Measurements from ENCODE around the gene RAPGEF5.

RAPGEF5 gene

DNA sequence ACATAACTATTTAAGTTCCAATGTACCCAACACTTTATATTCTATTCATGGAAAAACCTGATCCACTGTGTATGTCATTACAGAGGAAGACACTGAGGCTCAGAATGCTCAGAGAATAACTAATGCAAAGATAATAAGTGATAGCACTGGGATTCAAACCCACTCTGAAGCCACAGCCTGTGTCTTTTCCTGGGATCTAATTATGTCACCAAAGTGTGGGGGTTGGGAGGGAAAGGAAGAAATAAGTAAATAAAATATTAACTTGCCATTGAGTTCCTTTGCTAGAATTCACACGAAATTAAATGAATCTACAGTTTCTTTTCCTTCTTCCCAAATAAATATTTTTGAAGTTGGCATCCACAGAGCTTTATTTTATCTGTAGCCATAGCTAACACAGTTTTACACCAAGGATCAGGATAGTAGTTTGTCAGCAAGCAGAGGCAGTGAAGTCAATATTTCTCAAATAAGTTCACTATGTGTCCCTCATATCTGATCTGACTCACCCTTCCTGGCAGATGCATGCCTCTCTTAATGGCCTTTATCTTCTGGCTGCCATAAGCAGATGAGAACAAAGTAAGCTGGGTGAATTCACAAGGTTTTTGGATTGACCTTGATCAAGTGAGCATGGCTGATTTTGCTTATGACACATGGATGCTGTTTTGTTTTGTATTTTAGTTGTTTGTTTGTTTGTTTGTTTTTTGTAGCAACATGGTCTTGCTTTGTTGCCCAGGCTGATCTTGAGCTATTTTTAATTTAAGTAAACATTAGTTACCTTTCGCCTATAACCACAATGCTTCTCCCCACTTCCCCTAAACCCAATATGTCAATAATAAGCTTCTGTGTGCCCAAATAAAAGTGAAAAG is 6.3 kb downstream of the RAPGEF5 start:
- Mint-ChIP-seq H3K27ac (no peak overlapping the region), H3K9me3 (peaks cover 2% of the 10 kb centered on the region), H3K4me3 (no peak overlapping the region), H3K27me3 (peaks cover 35% of the 10 kb centered on the region), H3K36me3 (no peaks in the 10 kb centered on the region), H3K4me1 (no peaks in the 10 kb centered on the region)
- DNase-seq, result no peak
- CTCF ChIA-PET, result no interaction called here

DNA sequence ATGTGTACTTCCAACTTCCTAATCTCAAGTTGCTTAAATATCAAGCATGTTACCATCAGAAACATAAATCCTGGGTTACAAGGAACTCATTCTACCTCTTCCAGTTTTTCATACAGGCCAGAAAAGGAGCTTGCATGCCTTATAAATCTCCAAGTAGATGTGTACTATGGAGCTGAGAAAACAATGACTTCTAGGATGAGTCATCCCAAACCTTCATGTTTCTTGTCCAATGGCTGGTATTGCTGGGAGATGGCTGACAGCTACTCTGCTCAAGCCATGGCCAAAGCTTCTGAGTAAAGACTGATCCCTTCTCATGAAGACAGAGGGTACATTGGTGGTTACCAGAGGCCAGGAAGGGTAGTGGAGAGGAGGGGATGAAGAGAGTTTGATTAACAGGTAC is 8.6 kb downstream of the RAPGEF5 start:
- H3K27me3 Mint-ChIP-seq, result peaks cover 17% of the 10 kb centered on the region
- CTCF ChIA-PET, result no interaction called here
- no peak for DNase-seq
- no peak overlapping the region for H3K4me3 Mint-ChIP-seq
- H3K36me3 Mint-ChIP-seq, result no peaks in the 10 kb centered on the region
- H3K27ac Mint-ChIP-seq, result no peak overlapping the region
- H3K9me3 Mint-ChIP-seq, result peaks cover 2% of the 10 kb centered on the region
- no peaks in the 10 kb centered on the region for H3K4me1 Mint-ChIP-seq

DNA sequence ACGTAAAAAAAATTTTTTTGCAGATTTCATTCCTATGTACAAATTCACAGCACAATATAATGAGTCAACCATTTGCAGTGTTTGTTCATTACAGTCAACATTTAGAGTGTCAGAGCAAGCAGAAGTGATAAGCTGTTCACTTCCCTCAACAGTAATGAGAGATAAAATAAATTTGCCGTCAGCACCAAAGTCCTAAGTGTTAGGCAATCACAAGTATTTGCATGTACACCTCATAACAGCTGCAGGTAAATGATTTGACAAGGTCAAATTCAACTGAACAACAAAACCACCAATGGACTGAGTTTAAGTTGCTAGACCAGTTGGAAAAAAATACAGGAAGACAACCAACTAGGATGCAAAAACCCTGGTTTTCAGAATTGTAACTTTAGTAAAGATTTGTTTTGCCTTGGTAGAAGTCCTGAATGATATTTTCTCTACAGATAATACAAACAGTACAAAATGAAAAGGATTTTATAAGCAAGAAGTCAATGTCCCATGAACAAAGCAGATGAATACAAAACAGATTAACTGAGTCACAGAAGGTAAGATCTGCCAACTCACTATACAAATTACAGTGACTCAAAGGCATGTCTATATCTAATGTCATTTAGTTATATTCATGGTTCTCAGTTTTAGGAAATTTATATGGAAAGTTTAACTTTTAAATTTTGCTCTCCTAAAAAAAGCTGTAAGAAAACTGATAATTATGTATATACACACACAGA is 10.4 kb downstream of the RAPGEF5 start:
- Mint-ChIP-seq H3K4me3 (no peak overlapping the region), H3K27me3 (peaks cover 10% of the 10 kb centered on the region), H3K36me3 (no peaks in the 10 kb centered on the region), H3K4me1 (no peaks in the 10 kb centered on the region), H3K9me3 (no peaks in the 10 kb centered on the region), H3K27ac (no peak overlapping the region)
- no peak for DNase-seq
- CTCF ChIA-PET, result no interaction called here

DNA sequence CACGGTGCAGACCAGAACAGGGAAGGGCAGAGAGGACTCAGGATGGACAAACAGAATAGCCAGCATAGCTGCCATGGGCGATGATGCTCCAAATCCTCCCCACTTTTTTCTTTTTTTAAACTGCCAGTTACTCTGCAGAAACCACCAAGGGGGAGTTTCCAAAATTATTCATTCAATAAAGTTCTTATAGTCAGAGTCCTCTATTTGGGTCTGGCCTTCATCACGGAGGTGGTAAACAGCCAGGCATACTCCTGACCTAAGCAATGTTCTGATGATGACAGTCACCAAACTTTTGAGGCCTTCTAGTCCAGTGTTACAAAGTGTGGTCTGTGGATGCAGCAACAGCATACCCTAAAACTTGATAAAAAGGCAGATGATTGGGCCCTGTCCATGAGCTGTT is 12.3 kb downstream of the RAPGEF5 start:
- CTCF ChIA-PET, result no interaction called here
- no peaks in the 10 kb centered on the region for H3K4me1 Mint-ChIP-seq
- H3K27ac Mint-ChIP-seq, result no peak overlapping the region
- no peak overlapping the region for H3K4me3 Mint-ChIP-seq
- H3K27me3 Mint-ChIP-seq, result peaks cover 14% of the 10 kb centered on the region
- DNase-seq, result no peak
- H3K36me3 Mint-ChIP-seq, result no peaks in the 10 kb centered on the region
- H3K9me3 Mint-ChIP-seq, result no peaks in the 10 kb centered on the region

DNA sequence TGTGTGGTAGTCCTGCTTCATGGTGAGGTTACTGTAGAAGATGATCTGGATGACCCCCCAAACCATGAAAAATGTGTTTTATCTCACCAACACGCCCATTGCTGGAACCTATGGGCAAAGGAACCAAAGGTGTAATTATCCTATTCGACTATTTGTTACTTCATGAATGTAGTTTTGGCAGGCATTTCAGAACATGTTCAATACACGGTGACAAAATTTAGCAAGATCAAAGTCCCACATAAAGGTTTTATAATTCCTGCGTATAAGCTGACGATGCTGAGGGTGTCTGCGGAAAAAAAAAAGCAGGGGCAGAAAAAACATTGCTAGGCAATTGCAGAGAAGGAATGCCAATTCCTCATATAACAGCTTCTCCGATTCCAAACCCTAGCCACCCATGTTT is 13.3 kb downstream of the RAPGEF5 start:
- Mint-ChIP-seq H3K4me1 (no peaks in the 10 kb centered on the region), H3K27me3 (peaks cover 11% of the 10 kb centered on the region), H3K9me3 (no peaks in the 10 kb centered on the region), H3K27ac (no peak overlapping the region), H3K4me3 (no peak overlapping the region), H3K36me3 (no peaks in the 10 kb centered on the region)
- no peak for DNase-seq
- CTCF ChIA-PET, result no interaction called here

DNA sequence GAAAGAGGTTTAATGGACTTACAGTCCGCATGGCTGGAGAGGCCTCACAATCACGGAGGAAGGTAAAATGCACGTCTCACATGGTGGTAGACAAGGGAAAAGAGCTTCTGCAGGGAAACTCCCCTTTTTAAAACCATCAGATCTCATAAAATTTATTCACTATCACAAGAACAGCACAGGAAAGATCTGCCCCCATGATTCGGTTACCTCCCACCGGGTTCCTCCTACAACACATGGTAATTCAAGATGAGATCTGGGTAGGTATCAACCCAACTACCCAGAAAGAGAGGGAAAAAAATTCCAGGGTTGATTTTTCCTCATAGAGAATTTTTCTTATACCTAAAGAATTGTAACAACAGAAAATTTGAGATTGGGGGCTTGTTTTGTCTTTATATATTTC is 13.9 kb downstream of the RAPGEF5 start:
- Mint-ChIP-seq H3K9me3 (no peaks in the 10 kb centered on the region), H3K4me3 (no peak overlapping the region), H3K4me1 (no peaks in the 10 kb centered on the region), H3K36me3 (no peaks in the 10 kb centered on the region), H3K27me3 (peaks cover 7% of the 10 kb centered on the region), H3K27ac (no peak overlapping the region)
- CTCF ChIA-PET, result no interaction called here
- DNase-seq, result no peak

DNA sequence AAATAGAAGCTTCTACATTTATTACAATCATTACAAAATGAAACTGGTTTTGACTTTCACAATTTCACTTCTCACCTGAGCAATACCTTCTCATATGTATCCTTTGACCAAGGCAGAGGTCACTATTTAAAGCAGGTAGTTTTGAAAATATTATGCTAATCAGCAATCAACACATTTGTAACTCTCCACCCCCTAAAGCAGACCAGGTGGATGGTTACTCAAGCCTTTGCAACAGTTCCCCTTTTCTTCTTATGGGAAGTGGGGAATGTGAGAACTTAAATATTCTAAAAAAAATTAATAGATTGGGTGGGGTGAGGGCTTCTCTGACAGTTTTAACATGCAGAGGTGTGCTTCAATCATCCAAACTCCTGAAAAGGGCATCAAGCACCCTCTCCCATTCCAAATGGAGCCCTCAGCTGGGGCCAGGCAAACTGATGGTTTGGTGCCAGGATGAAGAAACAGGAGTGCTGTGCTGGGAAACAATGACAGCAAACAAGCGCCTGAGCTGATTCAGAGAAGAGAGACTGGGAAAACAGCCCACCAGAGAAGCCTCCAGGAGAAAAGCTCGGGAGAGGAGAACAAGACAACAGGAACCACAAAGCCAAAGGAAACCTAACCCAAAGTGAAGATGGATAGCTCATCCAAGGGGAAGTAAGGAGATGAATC is 17.1 kb downstream of the RAPGEF5 start:
- Mint-ChIP-seq H3K4me1 (no peaks in the 10 kb centered on the region), H3K36me3 (no peaks in the 10 kb centered on the region), H3K9me3 (no peaks in the 10 kb centered on the region), H3K27me3 (peaks cover 17% of the 10 kb centered on the region), H3K4me3 (no peak overlapping the region), H3K27ac (no peak overlapping the region)
- CTCF ChIA-PET, result no interaction called here
- no peak for DNase-seq

DNA sequence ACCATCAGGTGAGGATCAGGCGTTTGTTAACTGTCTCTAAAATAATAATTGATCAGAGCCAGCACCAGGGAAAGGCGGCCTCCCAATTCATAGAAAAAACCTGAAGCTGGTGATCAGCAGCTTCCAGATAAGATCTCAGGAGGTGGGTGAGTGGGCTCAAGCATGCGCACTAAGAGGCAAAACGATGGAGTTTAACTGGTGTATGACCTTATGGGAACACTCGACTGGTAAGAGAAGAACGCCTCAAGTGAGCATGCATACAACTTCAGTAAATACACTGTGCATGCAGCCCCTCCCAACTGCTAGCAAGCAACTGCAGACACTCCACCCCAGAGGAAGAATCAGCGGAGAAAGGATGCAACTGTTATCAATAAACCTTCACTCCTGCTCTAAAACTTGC is 18.1 kb downstream of the RAPGEF5 start:
- Mint-ChIP-seq H3K27me3 (peaks cover 19% of the 10 kb centered on the region), H3K9me3 (no peaks in the 10 kb centered on the region), H3K4me3 (no peak overlapping the region), H3K27ac (no peak overlapping the region), H3K4me1 (no peaks in the 10 kb centered on the region), H3K36me3 (no peaks in the 10 kb centered on the region)
- DNase-seq, result no peak
- CTCF ChIA-PET, result no interaction called here

DNA sequence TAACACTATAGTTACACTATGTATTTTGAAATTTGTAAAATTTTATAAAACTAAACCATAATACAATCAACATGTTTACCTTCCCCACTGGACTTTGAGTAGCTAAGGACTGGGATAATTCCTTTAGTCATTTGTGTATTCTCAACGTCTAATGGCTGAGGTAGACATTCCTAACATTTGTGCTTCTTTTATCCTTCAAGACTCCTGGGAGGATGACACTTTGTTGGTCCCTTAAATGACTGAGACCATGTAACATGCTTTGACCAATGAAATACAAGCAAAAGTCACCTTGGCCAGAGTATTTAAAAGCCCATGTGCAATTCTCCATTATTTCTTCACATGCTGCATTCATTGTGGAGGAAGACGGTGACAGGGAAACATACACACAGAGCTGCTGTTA is 18.5 kb downstream of the RAPGEF5 start:
- CTCF ChIA-PET, result no interaction called here
- Mint-ChIP-seq H3K9me3 (no peaks in the 10 kb centered on the region), H3K27ac (no peak overlapping the region), H3K27me3 (peaks cover 22% of the 10 kb centered on the region), H3K36me3 (no peaks in the 10 kb centered on the region), H3K4me3 (no peak overlapping the region), H3K4me1 (no peaks in the 10 kb centered on the region)
- no peak for DNase-seq

DNA sequence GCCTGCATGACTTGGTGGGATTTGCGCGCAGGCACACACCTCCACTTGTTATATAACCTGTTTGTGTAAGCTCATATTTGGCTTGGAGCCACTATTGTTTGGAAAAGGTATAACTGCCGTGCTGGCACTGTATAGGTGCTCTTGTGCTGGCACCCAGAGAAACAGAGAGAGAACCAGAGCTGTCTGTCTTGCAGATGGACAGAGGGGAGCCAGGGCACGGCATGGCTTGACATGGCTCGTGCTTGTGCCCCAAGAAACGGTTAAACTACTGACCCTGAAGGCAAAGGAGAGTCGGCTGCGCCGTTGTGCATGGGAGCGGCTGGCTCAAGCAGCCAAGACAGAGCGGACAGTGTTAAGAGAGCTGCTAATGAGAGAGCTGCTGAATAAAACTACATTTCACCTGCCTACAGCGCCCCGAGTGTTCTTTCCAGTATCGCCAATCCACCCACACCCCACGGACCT is 23.2 kb downstream of the RAPGEF5 start:
- H3K4me1 Mint-ChIP-seq, result no peaks in the 10 kb centered on the region
- CTCF ChIA-PET, result no interaction called here
- no peaks in the 10 kb centered on the region for H3K36me3 Mint-ChIP-seq
- H3K9me3 Mint-ChIP-seq, result no peaks in the 10 kb centered on the region
- H3K4me3 Mint-ChIP-seq, result no peak overlapping the region
- no peak for DNase-seq
- H3K27me3 Mint-ChIP-seq, result peaks cover 27% of the 10 kb centered on the region
- no peak overlapping the region for H3K27ac Mint-ChIP-seq

DNA sequence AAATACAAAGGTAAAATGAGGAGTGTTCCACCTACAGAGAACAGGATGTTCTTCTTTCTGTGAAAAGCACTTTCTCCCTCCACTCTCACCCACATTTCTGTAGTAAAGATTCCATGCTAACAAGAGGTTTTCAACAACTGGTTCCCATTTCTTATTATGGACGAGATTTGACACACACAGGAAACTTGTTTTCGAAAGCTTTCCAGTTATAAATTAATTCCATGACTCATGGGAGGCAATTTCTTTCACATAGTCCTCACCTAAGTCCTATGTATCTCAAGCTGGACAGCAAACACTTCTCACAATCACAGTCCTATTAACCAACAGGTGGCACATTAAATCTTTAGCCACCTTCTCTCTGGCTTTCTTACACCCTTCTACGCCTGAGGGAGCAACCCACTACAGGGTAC is 24.5 kb downstream of the RAPGEF5 start:
- H3K9me3 Mint-ChIP-seq, result no peaks in the 10 kb centered on the region
- H3K4me3 Mint-ChIP-seq, result no peak overlapping the region
- peaks cover 27% of the 10 kb centered on the region for H3K27me3 Mint-ChIP-seq
- H3K27ac Mint-ChIP-seq, result no peak overlapping the region
- CTCF ChIA-PET, result no interaction called here
- no peaks in the 10 kb centered on the region for H3K36me3 Mint-ChIP-seq
- H3K4me1 Mint-ChIP-seq, result no peaks in the 10 kb centered on the region
- no peak for DNase-seq

DNA sequence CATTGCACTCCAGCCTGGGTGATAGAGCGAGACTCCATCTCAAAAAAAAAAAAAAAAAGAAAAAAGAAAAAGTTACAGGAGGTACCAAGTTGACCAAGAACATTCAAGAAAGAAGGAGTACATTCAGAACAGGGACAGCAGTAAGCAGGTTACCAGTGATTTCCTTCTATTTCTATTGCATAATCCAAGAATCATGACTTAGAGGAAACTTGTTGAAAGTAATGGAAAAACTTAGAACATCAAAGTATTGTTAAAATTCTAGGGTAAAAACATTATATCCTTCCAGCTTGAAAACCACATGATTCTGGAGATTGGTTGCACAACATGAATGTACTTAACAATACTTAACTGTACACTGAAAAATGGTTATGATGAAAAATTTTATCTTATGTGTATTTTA is 25.2 kb downstream of the RAPGEF5 start:
- no peak for DNase-seq
- CTCF ChIA-PET, result no interaction called here
- Mint-ChIP-seq H3K4me3 (no peak overlapping the region), H3K4me1 (no peaks in the 10 kb centered on the region), H3K9me3 (no peaks in the 10 kb centered on the region), H3K27ac (no peak overlapping the region), H3K27me3 (peaks cover 23% of the 10 kb centered on the region), H3K36me3 (no peaks in the 10 kb centered on the region)

DNA sequence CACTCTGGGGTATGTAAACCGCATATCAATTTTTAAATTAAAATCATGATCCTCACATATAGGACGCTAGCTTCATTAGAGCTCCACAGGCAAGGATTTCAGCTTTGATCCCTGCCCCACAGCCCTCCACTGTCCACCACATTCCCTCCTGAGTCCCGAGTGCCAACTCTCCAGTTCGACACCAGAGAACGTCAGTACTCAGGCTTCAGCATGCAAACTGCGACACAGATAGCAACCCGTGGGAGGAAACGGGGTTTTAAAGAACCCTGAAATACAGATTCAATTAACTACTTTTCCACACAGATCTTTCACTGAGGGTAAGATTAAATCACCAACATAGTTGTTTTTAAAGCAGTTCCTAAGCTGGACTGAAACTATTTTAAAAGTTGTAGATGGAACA is 26.1 kb downstream of the RAPGEF5 start:
- no peaks in the 10 kb centered on the region for H3K36me3 Mint-ChIP-seq
- no peak for DNase-seq
- CTCF ChIA-PET, result no interaction called here
- no peaks in the 10 kb centered on the region for H3K9me3 Mint-ChIP-seq
- peaks cover 22% of the 10 kb centered on the region for H3K27me3 Mint-ChIP-seq
- H3K4me3 Mint-ChIP-seq, result no peak overlapping the region
- H3K27ac Mint-ChIP-seq, result no peak overlapping the region
- H3K4me1 Mint-ChIP-seq, result no peaks in the 10 kb centered on the region

DNA sequence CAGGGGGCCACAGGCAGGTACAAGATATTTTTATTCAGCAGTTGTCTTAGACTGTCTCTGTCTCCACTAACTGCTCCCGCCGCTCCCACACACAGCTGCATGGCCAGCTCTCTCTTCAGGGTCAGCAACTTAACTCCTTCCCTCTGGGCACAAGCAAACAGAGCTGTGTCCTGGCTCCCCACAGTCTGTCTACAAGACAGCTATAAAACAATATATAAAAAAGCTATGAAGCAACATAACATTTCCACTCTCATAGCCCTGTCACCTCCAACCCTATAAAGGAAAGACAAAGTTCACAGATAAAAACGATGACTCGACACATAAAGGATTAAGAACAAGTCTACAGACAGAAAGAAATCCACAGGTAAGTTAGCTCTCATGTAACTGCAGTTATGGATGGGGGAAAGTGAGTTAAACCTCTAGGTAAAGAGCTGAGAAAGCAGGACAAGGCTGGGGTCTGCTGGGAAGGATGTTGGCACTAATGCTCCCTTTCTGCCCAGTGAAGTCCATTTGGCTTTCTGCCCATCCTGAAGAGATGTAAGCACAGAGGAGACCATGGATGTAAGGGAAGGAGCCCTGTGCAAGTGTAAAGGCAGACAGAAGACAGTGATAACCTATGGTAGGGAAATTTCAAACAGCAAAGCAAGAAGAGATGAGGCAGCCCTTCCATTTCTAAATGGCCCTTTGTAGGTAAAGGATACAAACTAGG is 27.0 kb downstream of the RAPGEF5 start:
- Mint-ChIP-seq H3K36me3 (no peaks in the 10 kb centered on the region), H3K4me3 (no peak overlapping the region), H3K27me3 (peaks cover 18% of the 10 kb centered on the region), H3K9me3 (no peaks in the 10 kb centered on the region), H3K27ac (no peak overlapping the region), H3K4me1 (no peaks in the 10 kb centered on the region)
- no peak for DNase-seq
- CTCF ChIA-PET, result no interaction called here
